HG03575 (cell line): ENCODE measurements around the gene CCDC38.
A peak's percentile ranks its signal among the peaks of the same experiment; 100 is the strongest.
"Not testable (repeated sequence)": the region's sequence is repeated elsewhere in the genome, so short reads cannot be mapped to it uniquely, and the experiment has no call there.

ENCODE experiments used
- ATAC-seq: cut with Tn5 transposase; IDR thresholded peaks from one replicate; pipeline ENCODE4 v1.9.1; 2021; ENCODE audit not compliant: unreplicated experiment, insufficient number of reproducible peaks, low FRiP score; ENCODE audit errors: extremely low read depth

The CCDC38 gene

GRCh38 chr12:95942524-95943329 lies at the start of gene CCDC38:
TSS of gene CCDC38 (minus strand) at chr12:95942614. CDS start at chr12:95936509, 6,105 bp downstream.
- ATAC-seq, result peak; percentile 91

DNA sequence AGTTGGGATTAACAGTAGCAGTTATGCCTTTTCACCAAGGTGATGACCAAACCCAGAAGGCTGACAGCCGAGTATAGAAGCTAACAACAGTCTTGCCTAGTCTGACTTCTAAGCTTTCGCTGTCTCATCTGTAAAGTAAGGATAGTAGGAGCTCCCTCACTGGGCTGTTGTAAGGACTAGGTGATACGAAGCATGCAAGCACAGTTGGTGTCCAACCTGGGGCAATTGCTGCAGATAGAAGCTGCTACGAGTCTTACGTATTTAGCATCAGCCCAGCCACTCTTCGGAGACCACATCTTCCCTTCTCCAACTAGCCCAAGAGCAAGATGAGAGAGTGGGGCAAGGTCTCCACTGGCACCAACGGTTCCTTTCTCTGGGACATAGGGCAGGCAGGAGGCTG lies 47.7 kb upstream of the CCDC38 start:
- no peak for ATAC-seq

DNA sequence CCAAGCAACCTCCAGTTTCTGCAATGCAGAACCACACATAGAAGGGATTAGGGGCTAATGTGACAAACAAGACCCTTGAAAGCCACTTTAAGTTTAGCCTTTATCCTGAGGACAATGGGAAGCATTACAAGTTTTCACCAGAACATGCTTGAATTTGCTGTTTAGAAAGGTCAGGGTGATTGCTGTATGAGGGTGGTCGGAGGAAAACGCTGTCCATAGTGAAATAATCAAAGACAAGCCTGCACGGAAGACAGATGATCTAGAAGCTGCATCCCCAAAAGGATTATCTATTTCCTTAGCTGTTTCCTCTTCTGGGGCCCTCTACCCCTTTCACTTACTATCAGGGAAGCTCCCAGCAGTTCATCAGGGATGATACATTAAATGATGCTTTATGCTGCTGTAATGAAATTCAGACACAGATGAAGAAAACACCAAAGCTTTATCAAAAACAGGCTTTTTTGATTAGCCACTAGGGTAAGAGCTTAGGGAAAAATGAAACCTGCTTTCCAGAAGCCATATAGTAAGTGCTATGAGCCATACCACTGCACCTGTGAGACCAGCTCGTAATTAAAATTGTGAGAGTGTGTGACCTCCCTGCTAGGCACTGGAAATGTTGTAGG lies 47.2 kb upstream of the CCDC38 start:
- no peak for ATAC-seq

DNA sequence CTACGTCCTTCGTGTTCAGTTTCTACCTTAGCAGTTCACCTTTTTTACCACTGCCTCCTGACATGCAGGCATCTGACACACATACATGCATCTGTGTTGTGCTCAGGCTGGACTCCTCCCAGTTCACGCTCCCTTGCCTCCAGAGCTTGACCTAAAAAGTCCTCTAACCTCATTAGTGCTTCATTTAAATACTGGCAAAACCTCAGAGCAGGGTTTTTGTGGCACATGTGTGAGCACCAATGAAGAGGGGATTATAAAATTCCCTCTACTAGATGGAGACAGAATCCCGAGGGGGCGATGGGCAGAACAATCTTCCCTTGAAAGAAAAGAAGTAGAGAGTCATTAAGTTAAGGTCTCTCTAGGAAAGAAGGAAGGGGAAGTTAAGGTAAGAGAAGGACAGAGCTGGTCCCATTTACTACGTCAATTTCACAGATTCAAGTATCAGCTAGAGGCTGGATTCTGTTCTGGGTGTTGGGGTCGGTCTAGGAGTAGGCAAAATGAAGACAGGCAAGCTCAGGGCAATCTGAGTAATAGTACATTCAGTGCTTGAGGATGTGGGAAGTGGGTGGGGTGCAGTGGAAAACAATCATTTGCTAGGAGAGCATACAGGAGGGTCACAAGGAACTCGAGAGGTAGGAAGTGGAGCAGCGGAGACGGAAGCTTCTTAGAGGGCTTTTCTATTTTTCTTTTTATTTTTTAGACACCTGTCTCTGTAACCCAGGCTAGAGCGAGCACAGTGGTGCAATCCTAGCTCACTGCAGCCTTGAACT lies 46.3 kb upstream of the CCDC38 start:
- no peak for ATAC-seq

DNA sequence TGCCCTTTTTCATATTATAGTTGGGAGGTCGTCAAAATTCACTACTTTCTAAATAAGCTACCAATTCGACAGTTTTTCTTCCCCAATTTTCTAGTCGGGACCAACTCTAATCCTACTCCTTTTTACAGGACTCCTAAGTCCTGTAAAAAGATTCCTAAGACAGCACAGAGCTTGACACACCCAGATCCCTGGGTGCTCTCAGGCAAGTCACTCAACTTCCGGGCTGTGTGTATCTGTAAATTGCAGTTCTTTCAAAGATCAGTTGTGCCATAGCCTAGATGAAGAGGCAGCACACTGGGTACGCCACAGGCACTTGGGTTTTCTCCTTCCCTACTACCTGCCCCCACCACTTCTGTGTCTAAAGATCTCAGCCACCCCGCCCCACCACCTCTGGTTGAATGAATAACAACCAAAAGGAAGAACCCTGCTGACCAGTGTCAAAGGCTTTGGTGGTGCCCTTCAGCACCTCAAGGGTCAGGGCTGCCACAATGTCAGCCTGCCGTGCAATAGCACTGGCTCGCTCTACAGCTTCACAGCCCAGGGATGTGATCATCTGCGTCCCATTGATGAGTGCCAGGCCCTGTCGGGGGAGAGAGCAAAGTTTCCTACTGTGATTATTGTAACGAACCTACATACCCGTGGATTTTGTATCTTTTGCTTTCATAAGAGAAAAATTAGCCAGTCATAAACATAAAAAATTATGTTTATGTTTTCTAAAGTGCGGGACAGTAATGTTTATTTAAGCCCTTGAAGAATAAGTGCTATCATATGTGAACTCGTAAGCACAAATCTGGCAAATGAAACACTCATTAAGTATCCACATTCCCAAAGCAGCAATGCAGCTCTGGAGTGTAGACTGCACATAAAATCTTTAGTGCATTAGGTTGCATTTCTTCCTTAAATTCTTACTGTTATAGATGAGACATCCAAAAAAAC lies 44.5 kb upstream of the CCDC38 start:
- no peak for ATAC-seq

GRCh38 chr12:95984682-95985081 lies 42.3 kb upstream of the CCDC38 start:
- ATAC-seq, result no peak

GRCh38 chr12:95982602-95983001 lies 40.2 kb upstream of the CCDC38 start:
- ATAC-seq, result no peak

DNA sequence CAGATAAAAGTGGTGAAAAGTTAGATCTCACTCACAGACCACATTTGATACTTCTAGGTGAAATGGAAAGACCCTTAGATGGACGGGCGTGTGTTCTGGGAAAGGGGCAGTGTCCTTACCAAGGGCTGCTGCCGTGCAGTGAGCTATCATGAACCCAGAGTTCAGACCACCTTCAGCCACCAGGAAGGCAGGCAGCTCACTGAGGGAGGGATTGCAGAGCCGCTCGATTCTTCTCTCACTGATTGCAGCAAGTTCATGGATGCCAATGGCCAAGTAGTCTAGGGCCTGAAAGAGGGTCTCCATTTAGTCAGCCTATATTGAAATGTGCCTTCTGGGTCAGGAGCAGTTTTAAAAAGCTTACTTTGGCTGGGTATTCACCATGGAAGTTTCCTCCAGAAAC lies 38.0 kb upstream of the CCDC38 start:
- ATAC-seq, result no peak

DNA sequence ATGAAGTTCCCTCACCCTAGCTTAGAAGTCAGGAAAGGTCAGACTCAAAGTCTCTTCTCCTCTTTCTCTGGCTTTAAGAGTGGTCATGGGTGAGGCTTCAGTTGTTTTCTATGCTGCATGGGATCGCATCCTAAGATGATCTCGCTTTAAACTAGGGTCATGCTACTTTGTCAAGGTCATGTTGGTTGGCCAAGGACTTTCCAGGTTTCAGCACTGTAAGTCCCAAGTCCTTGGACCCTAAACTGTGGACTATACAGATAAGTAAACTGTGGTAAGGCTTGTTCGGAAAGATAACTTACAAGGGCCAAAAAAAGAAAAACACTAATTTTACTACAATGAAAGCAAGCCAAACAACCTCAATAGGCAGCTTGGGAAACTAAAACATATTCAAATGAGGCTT lies 36.4 kb upstream of the CCDC38 start:
- no peak for ATAC-seq

GRCh38 chr12:95978351-95978750 lies 35.9 kb upstream of the CCDC38 start:
- ATAC-seq, result no peak

- ATAC-seq, result no peak
Observed at GRCh38 chr12:95977764-95978305, 35.4 kb upstream of the CCDC38 start.

- ATAC-seq, result no peak
Observed at GRCh38 chr12:95976416-95976832, 34.0 kb upstream of the CCDC38 start.

- ATAC-seq, result no peak
Observed at GRCh38 chr12:95975491-95975890, 33.1 kb upstream of the CCDC38 start.

- no peak for ATAC-seq
Observed at GRCh38 chr12:95974358-95974757, 31.9 kb upstream of the CCDC38 start.

DNA sequence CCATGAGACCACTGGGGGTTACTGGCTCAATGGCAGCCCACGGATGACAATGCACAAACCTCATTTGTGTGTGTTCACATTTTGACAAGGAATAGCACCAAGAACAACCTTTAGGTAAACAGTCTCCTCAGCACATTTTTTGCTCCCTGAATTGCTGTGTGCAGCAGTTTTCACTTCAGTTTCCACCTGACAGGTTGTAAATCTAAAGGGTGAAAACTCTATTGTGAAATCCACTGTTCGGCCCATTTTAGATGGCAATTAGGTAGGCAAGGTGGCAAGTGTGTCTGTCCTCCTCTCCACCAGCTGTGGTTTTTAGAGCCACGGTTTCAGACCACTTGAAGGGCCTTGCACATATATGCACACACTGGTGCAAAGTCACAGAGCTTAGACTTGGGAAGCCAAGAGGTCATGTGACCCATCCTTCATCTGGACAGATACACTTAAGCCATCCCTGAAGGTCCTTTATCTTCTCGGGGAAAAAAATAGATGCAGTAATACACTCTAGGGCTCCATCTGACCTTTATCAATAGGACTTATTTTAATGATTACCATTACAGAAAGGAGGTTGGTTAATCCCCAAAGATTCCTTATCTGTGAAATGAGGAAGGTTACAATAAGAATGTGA lies 30.5 kb upstream of the CCDC38 start:
- ATAC-seq, result no peak

GRCh38 chr12:95970905-95971304 lies 28.5 kb upstream of the CCDC38 start:
- ATAC-seq, result no peak

DNA sequence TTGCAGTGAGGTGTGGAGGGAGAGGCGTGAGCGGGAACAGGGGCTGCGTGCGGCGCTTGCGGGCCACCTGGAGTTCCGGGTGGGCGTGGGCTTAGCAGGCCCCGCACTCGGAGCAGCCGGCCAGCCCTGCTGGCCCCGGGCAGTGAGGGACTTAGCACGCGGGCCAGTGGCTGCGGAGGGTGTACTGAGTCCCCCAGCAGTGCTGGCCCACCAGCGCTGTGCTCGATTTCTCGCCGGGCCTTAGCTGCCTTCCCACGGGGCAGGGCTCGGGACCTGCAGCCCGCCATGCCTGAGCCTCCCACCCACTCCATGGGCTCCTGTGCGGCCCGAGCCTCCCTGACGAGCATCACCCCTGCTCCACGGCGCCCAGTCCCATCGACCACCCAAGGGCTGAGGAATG lies 26.7 kb upstream of the CCDC38 start:
- not testable (repeated sequence) for ATAC-seq

DNA sequence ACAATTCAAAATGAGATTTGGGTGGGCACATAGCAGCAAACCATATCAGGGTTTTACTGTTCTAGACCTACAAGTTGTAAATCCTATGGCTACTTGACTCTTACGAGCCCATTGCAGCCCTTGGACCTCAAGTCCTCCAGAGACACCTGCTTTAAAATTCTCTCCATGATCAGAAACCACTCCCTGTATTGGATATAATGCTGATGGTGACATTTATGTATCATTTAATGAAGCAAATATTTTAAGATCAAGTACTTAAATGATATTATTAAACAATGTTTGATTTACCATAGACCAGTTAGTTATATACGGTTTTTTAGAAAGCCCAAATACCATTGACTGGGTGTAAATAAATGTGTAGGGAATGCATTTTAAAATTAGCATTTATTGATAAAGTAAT lies 24.9 kb upstream of the CCDC38 start:
- ATAC-seq, result no peak
